Measurements from ENCODE around the gene PIK3CD. TPM values are rescaled to one million over a fixed set of nuclear protein-coding genes. Genes with fewer than 3 reads are reported as not detected.
A peak's percentile ranks its signal among the peaks of the same experiment; 100 is the strongest.

The PIK3CD gene
- total RNA-seq, 2 experiments from 2014 or later: 152 to 158 TPM

DNA sequence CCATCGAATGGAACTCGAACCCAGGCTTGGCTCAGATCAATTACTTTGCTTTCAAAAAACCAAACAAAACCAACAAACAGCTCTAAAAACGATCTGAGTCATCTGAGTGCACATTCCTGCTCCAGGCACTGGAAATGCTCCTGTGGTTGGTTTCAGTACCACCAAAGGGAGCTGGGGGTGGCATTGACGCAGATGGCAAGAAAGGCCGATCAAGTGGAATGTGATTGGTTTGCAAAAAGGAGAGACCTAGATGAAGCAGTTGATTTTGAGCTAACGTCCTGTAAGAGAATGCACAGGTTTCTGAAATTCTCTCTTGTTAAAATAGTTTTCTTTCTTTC, 39.5 kb downstream of the PIK3CD start:
- TF ChIP-seq, protein P1, sequence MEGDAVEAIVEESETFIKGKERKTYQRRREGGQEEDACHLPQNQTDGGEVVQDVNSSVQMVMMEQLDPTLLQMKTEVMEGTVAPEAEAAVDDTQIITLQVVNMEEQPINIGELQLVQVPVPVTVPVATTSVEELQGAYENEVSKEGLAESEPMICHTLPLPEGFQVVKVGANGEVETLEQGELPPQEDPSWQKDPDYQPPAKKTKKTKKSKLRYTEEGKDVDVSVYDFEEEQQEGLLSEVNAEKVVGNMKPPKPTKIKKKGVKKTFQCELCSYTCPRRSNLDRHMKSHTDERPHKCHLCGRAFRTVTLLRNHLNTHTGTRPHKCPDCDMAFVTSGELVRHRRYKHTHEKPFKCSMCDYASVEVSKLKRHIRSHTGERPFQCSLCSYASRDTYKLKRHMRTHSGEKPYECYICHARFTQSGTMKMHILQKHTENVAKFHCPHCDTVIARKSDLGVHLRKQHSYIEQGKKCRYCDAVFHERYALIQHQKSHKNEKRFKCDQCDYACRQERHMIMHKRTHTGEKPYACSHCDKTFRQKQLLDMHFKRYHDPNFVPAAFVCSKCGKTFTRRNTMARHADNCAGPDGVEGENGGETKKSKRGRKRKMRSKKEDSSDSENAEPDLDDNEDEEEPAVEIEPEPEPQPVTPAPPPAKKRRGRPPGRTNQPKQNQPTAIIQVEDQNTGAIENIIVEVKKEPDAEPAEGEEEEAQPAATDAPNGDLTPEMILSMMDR (IDR thresholded peaks at IDR 0.05): no peak
- ATAC-seq (no peak), DNase-seq (peak; percentile 64)
- Mint-ChIP-seq H3K4me3 (peak overlapping the region; percentile 75), H3K9me3 (no peaks in the 10 kb centered on the region), H3K27ac (peak overlapping the region; percentile 89), H3K27me3 (no peaks in the 10 kb centered on the region), H3K4me1 (ENCODE audit: low read depth) (peaks cover 67% of the 10 kb centered on the region), H3K36me3 (ENCODE audit: low read depth) (peaks cover 41% of the 10 kb centered on the region)
- CTCF ChIA-PET: interaction anchor here (1.0 to 7.2 kb wide), 8 partner anchors 8 to 94 kb away, joined by 3 to 51 read pairs (median 4); partner anchors contain the start of gene PIK3CD
- intact Hi-C loops (cut with micrococcal nuclease): no loop called here
- POLR2A ChIA-PET: interaction anchor here (0.6 to 7.7 kb wide), 8 partner anchors 12 to 63 kb away, joined by 3 to 73 read pairs (median 6); partner anchors contain the start of gene PIK3CD

- TF ChIP-seq, protein P1 (IDR thresholded peaks at IDR 0.05): no peak
- POLR2A ChIA-PET: interaction anchor here (1.0 to 7.7 kb wide), 5 partner anchors 11 to 64 kb away, joined by 3 to 73 read pairs (median 25); partner anchors contain the start of gene PIK3CD
- Mint-ChIP-seq H3K27ac (peak overlapping the region; percentile 89), H3K9me3 (no peaks in the 10 kb centered on the region), H3K4me3 (peak overlapping the region; percentile 75), H3K36me3 (ENCODE audit: low read depth) (peaks cover 43% of the 10 kb centered on the region), H3K27me3 (no peaks in the 10 kb centered on the region), H3K4me1 (ENCODE audit: low read depth) (peaks cover 66% of the 10 kb centered on the region)
- CTCF ChIA-PET: interaction anchor here (1.0 to 7.2 kb wide), 7 partner anchors 10 to 76 kb away, joined by 3 to 51 read pairs (median 4); partner anchors contain the start of gene PIK3CD
- intact Hi-C loops (cut with micrococcal nuclease): no loop called here
- no peak for ATAC-seq
- no peak for DNase-seq
Observed at GRCh38 chr1:9691691-9692090, 40.2 kb downstream of the PIK3CD start.

DNA sequence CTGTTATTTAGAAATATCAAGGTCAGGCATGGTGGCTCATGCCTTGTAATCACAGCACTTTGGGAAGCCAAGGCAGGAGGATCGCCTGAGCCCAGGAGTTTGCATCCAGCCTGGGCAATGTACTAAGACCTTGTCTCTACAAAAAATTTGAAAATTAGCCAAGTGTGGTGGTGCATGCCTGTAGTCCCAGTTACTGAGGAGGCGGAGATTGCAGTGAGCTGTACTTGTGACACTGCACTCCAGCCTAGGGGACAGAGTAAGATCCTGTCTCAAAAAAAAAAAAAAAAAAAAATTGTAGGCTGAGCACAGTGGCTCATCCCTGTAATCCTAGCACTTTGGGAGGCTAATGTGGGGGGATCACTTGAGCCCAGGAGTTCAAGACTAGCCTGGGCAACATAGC, 45.3 kb downstream of the PIK3CD start:
- H3K36me3 Mint-ChIP-seq (ENCODE audit: low read depth): peaks cover 50% of the 10 kb centered on the region
- ATAC-seq: no peak
- no peak for DNase-seq
- no peak overlapping the region for H3K27ac Mint-ChIP-seq
- TF ChIP-seq, protein P1 (IDR thresholded peaks at IDR 0.05): no peak
- H3K4me3 Mint-ChIP-seq: no peak overlapping the region
- intact Hi-C loops (cut with micrococcal nuclease): no loop called here
- CTCF ChIA-PET: no interaction called here
- H3K27me3 Mint-ChIP-seq: no peaks in the 10 kb centered on the region
- no peaks in the 10 kb centered on the region for H3K9me3 Mint-ChIP-seq
- POLR2A ChIA-PET: interaction anchor here (3.9 kb wide), 1 partner anchor 19 kb away, joined by 19 read pairs; no protein-coding TSS in a partner anchor
- H3K4me1 Mint-ChIP-seq (ENCODE audit: low read depth): peaks cover 57% of the 10 kb centered on the region

GRCh38 chr1:9699361-9699760, 47.8 kb downstream of the PIK3CD start:
- DNase-seq: no peak
- H3K36me3 Mint-ChIP-seq (ENCODE audit: low read depth): peaks cover 57% of the 10 kb centered on the region
- peak overlapping the region; percentile 79 for H3K27ac Mint-ChIP-seq
- H3K4me3 Mint-ChIP-seq: no peak overlapping the region
- CTCF ChIA-PET: interaction anchor here (1.0 kb wide), 1 partner anchor 10 kb away, joined by 3 read pairs; no protein-coding TSS in a partner anchor
- H3K9me3 Mint-ChIP-seq: peaks cover 6% of the 10 kb centered on the region
- ATAC-seq: no peak
- TF ChIP-seq, protein P1 (IDR thresholded peaks at IDR 0.05): no peak
- no peaks in the 10 kb centered on the region for H3K27me3 Mint-ChIP-seq
- intact Hi-C loops (cut with micrococcal nuclease): no loop called here
- peaks cover 61% of the 10 kb centered on the region for H3K4me1 Mint-ChIP-seq (ENCODE audit: low read depth)
- POLR2A ChIA-PET: interaction anchor here (1.3 to 1.6 kb wide), 3 partner anchors 17 to 71 kb away, joined by 5 to 7 read pairs (median 5); partner anchors contain the start of gene PIK3CD

GRCh38 chr1:9700340-9700739, 48.8 kb downstream of the PIK3CD start:
- ChIA-PET CTCF (no interaction called here), POLR2A (no interaction called here)
- peaks cover 6% of the 10 kb centered on the region for H3K9me3 Mint-ChIP-seq
- ATAC-seq: no peak
- TF ChIP-seq, protein P1 (IDR thresholded peaks at IDR 0.05): no peak
- peak overlapping the region; percentile 47 for H3K27ac Mint-ChIP-seq
- H3K4me1 Mint-ChIP-seq (ENCODE audit: low read depth): peaks cover 63% of the 10 kb centered on the region
- H3K4me3 Mint-ChIP-seq: no peak overlapping the region
- intact Hi-C loops (cut with micrococcal nuclease): no loop called here
- H3K27me3 Mint-ChIP-seq: no peaks in the 10 kb centered on the region
- DNase-seq: no peak
- peaks cover 57% of the 10 kb centered on the region for H3K36me3 Mint-ChIP-seq (ENCODE audit: low read depth)
